GM12891 (cell line): ENCODE measurements around the gene ST14.

Source experiments
- DNase-seq: peaks from one replicate; pipeline ENCODE4 v3.0.0; 2011; ENCODE audit warnings: low spot score; ENCODE audit not compliant: insufficient read length
- FAIRE-seq: peaks from 2 replicates; lab custom pipeline; 2011; peaks lifted over from hg19 to GRCh38; lab: Jason Lieb, UNC
- PAX5 ChIP-seq: IDR thresholded peaks from 2 replicates; pipeline ENCODE4 v1.6.1; 2011; ENCODE audit warnings: low read length, moderate library complexity, mild to moderate bottlenecking; ENCODE audit not compliant: insufficient read depth, severe bottlenecking
- POLR2A ChIP-seq: IDR thresholded peaks from 2 replicates; pipeline ENCODE4 v1.6.1; 2011; ENCODE audit warnings: low read depth, low read length, control low read depth
- POLR2AphosphoS5 ChIP-seq: IDR thresholded peaks from 2 replicates; pipeline ENCODE4 v1.6.1; 2011; ENCODE audit warnings: low read depth, low read length, control low read depth
- POU2F2 ChIP-seq: IDR thresholded peaks from 2 replicates; pipeline ENCODE4 v1.6.1; 2011; ENCODE audit warnings: low read depth, mild to moderate bottlenecking, control low read depth, low read length, moderate library complexity
- SPI1 ChIP-seq: IDR thresholded peaks from 2 replicates; pipeline ENCODE4 v1.6.1; 2011; ENCODE audit warnings: low read depth, low read length, control low read depth
- TAF1 ChIP-seq: IDR thresholded peaks from 2 replicates; pipeline ENCODE4 v1.6.1; 2011; ENCODE audit warnings: low read depth, low read length, control low read depth

The ST14 gene

DNA sequence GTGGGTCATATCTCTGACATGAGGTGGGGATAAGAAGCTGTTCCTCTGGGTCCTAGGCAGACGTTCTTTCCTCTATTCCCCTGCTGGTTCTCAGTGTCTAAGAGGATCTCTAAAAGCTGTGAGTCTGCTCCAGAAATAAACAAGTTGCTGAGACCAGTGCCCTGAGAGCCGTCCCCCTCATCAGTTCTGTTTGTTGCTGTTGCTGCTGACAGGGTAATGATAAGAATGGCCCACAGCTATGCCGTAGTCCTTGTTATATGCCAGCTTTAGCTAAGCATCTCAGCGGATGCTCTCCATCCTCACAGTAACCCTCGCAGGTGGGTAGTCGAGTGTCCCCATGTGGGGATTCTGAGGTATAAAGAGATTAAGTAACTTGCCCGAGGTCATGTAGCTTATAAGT, 23.5 kb upstream of the ST14 start:
- FAIRE-seq (no peak), DNase-seq (no peak)
- TF ChIP-seq TAF1 (no peak), PAX5 (no peak), SPI1 (no peak), POLR2AphosphoS5 (no peak), POU2F2 (no peak), POLR2A (no peak)

DNA sequence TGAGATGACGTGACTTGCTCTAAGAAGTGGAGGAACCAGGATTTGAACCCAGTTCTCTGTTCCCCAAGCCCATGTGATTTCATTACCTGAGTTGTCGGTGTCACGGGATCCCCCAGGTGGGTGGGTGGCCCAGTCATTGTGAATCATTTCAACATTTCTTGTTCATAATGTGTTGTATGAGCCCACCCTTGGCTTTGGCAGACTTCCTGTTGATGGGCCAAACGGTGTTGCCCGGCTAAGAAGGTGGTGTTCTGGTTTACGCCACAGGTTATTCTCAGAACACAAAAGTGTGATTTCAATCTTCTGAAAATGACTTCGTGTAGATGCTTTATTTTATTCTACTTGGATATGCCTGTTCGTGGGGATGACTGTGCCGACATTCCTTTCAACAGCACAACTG, 21.6 kb upstream of the ST14 start:
- TF ChIP-seq POLR2AphosphoS5, result no peak
- FAIRE-seq (no peak), DNase-seq (no peak)

DNA sequence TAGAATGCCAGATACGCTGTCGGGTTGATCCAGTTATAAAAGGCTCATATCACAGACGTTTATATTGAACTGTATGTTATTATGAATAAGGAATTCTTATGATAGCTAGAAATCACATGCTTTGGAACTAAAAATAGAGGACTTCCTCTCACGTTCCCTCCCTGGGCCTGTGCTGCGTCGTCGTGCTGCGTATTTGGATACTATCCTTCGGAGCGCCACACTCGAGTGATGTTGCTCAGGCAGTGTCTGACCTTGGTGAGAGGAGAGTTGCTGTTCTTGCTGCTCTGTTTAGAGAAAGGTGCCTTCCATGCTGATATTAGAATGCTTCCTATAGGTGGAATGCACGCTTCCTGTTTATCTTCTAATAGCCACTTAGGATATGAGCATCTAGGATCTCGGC, 20.2 kb upstream of the ST14 start:
- FAIRE-seq (no peak), DNase-seq (no peak)
- no peak for TF ChIP-seq POLR2AphosphoS5
- no peak for TF ChIP-seq PAX5
- no peak for TF ChIP-seq TAF1

DNA sequence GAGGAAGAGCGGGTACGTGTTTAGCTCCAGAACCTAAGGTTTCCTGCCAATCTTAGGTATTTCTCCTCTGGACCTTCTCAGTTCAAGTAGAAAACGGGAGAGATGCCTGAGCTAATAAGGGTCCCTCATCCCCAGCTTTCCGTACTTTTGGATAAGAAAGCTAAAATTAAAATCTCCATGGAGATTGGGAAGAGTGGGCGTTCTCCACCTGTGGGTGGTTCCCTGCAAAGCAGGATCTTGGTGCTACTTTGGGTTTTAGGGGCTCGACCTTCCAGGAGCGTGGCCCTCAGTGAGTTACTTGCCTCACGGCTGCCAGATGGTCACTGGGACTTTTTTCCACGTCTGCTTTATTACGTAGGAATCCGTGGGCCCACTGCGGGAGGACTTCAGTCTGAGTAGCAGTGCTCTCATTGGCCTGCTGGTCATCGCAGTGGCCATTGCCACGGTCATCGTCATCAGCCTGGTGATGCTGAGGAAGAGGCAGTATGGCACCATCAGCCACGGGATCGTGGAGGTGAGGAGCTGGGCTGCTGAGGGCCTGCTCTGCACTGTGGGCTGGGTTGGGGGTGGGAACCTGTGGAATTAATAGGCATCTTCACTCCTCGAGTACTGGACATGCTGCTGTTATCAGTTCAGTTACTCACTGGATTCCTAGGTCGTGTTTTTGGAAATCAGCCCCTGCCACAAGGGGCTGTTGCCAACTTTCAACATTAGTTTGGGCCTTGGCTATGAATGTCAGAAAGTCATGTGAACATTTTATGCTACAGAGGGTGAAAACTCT, 17.8 kb upstream of the ST14 start:
- FAIRE-seq (no peak), DNase-seq (no peak)
- no peak for TF ChIP-seq POLR2AphosphoS5
- no peak for TF ChIP-seq PAX5
- TF ChIP-seq POU2F2, result no peak
- TF ChIP-seq POLR2A, result no peak
- TF ChIP-seq SPI1, result no peak
- TF ChIP-seq TAF1, result no peak

DNA sequence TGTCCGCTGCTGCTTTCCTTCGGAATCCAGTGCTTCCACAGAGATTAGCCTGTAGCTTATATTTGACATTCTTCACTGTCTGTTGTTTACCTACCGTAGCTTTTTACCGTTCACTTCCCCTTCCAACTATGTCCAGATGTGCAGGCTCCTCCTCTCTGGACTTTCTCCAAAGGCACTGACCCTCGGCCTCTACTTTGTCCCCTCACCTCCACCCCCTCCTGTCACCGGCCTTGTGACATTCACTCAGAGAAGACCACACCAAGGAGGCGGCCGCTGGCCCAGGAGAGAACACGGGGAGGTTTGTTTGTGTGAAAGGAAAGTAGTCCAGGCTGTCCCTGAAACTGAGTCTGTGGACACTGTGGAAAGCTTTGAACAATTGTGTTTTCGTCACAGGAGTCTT, 15.4 kb upstream of the ST14 start:
- DNase-seq, result no peak
- TF ChIP-seq POLR2A, result no peak
- TF ChIP-seq TAF1, result no peak
- no peak for TF ChIP-seq PAX5
- TF ChIP-seq POU2F2, result no peak
- TF ChIP-seq SPI1, result no peak
- TF ChIP-seq POLR2AphosphoS5, result no peak
- FAIRE-seq, result no peak

DNA sequence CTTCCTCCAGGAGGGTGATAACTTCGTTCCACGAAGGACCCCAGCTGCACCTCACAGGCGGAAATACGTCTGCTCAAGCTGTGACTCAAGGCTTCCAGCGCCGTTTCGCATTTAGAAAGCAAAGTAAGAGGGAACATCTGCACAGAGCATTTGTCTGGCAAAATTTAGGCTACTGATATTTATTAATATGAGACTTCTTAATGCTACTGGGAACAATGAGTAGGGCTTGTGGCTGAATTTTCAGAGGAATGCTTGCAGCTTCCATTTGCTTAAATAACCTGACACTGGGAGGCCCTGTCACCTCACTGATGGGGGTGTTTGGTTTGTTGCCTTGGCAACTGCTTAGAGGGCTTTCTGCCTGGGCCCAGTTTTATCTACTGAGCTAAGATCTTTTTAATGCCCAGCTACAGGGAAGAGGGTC, 14.7 kb upstream of the ST14 start:
- FAIRE-seq, result no peak
- TF ChIP-seq SPI1 (no peak), TAF1 (no peak), PAX5 (no peak), POU2F2 (no peak), POLR2AphosphoS5 (no peak), POLR2A (no peak)
- DNase-seq, result no peak

DNA sequence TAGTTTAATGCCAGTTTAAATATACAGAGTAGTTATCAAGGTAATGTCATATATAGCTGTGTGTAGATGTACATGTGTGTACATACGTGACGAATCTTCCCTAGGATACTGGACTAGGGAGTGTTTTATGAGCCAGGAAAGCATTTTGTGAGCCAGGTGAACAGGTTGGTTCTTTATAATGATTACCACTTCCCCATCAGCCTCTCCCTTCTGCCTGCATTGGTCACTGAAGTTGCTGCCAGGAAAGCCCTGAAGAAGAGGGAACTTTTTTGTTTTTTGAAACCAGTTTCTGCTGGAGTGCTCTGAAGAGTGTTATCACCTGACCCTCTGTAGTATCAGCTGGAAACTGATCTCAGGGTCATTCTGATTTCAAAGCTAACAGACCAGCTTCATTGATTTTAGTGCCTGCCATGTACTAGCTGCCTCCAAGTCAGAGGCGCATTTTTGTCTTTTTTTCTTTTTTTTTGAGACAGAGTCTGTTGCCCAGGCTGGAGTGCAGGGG, 14.2 kb upstream of the ST14 start:
- no peak for TF ChIP-seq SPI1
- TF ChIP-seq TAF1, result no peak
- TF ChIP-seq POU2F2, result no peak
- TF ChIP-seq PAX5, result no peak
- TF ChIP-seq POLR2A, result no peak
- TF ChIP-seq POLR2AphosphoS5, result no peak
- FAIRE-seq (no peak), DNase-seq (no peak)

DNA sequence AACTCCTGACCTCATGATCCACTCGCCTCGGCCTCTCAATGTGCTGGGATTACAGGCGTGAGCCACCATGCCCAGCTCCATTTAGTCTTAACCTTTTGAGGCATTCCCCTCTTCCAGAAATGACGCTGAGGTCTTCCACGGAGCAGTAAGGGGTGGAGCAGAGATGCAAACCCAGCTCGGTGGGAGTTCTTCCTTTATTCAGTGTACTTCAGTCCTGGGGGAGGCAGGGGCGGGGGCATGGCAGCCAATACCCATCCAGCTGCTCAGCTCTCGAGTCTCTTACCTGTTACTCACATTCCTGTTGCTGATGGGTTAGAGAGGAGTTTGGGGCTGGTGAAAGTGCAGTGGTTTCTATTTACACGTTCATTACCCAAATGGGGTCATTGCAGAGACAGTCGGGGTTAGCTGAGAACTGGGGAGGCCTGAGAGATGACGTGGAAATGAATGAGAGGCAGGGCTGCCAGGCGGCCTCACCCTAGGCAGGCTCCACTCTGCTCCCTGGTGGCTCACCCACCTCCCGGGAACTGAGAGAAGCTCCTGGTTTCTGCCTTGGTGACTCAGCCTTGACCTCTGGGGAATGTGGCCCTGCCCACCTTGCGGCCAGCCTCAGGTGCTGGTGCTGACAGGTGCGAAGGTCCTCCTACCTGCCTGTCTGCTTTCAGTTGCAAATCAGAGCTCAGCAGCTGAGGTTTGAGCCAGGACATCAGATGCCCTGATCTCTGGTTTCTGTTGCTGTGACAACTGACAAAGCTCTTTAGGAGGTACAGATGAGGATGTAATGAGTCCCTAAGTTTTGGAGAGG, 13.4 kb upstream of the ST14 start:
- FAIRE-seq (peak; percentile 66), DNase-seq (no peak)
- no peak for TF ChIP-seq PAX5
- TF ChIP-seq POLR2AphosphoS5, result no peak
- TF ChIP-seq TAF1, result no peak
- no peak for TF ChIP-seq POLR2A
- no peak for TF ChIP-seq SPI1
- TF ChIP-seq POU2F2, result no peak

DNA sequence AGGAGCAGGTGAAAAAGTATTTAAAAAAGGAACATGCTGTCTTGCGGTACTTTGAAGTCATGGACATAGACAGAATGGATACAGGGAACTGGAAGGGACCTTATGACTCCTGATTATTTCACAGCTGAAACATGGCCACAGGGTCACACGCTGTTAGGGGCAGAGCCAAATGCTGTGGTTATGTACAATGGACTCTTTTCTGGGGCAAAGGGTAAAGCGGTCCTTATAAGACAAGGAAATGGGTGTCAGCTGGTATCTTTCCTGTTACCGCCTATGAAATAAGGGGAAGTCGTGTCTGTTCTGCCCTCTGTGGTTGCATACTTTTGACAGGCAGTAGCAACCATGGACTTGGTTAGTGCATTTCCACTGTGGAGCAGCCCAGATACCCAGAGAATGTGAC, 12.8 kb upstream of the ST14 start:
- no peak for TF ChIP-seq POU2F2
- peak; percentile 46; the same call in 1 of the 2 replicates for TF ChIP-seq SPI1
- TF ChIP-seq PAX5, result no peak
- no peak for DNase-seq
- peak; percentile 43 for FAIRE-seq

DNA sequence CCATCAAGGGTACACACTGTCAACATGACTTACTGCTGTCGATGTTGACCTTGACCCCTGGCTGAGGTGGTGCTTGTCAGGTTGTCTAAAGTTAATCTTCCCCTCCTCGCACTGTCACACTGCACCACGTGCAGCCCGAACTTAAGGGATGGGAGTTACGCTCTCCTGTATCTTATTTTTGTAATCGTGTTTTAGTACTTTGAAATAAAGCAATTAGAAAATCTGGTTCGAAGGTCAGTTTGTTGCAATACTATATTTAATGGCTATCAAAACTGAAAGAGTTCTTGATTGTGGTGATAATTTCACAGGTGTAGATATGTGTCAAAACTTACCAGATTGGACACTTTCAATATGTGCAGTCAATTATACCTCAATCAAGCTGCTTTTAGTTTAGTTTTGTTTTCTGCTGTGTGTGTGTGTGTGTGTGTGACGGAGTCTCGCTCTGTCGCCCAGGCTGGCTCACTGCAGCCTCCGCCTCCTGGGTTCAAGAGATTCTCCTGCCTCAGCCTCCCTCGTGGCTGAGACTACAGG, 10.7 kb upstream of the ST14 start:
- no peak for FAIRE-seq
- DNase-seq, result no peak
- TF ChIP-seq SPI1, result no peak

DNA sequence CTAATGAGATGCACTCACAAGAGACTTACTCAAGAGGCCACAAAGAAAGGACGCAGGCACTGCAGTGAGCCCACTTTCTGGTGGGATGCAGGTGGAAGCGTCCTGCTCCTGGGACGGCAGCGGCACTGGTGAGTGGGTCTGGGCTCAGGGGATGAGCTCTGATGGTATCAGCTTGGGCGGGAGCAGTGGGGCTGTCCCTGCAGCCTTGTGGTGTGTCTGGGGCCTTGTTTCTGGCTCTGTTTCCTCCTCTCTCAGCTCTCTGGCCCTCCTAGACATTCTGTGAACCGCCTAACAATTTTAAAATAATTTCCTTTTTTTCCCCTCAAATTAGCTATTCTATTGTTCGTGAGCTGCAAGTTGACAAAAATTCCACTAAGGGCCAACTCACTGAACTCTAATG, 8.8 kb upstream of the ST14 start:
- FAIRE-seq (peak; percentile 45), DNase-seq (no peak)
- TF ChIP-seq POU2F2 (no peak), POLR2A (no peak)
